Liver (tissue), 9 donors: ENCODE data around the gene COG7. TPM values are rescaled to one million over a fixed set of nuclear protein-coding genes. Genes with fewer than 3 reads are reported as not detected.

Experiments used
- DNase-seq: peaks from one replicate; pipeline ENCODE4 v3.0.0-alpha.2; 2017; ENCODE audit warnings: low spot score
- H3K27ac ChIP-seq, 2 donors: one replicate each; pipeline ENCODE4 v1.7.0; 2013; ENCODE audit warnings: inconsistent platforms in 2 of 2, low read length in 2 of 2, control low read depth in 1 of 2, low read depth in 1 of 2, mild to moderate bottlenecking in 1 of 2
- H3K27me3 ChIP-seq, 4 donors: one replicate each; pipeline versions ENCODE4 v1.6.1 to v1.7.0; 2013; ENCODE audit warnings: low read length in 3 of 4, inconsistent platforms in 1 of 4, mild to moderate bottlenecking in 1 of 4, moderate library complexity in 1 of 4; ENCODE audit not compliant: control insufficient read depth in 4 of 4, insufficient read depth in 4 of 4
- H3K36me3 ChIP-seq, 4 donors: one replicate each; pipeline versions ENCODE4 v1.6.1 to v1.7.0; 2013; ENCODE audit warnings: low read length in 3 of 4, mild to moderate bottlenecking in 3 of 4, low read depth in 1 of 4, moderate library complexity in 1 of 4; ENCODE audit not compliant: control insufficient read depth in 4 of 4, insufficient read depth in 3 of 4
- H3K4me1 ChIP-seq, 4 donors: one replicate each; pipeline versions ENCODE4 v1.6.1 to v1.7.0; 2013; ENCODE audit warnings: low read length in 3 of 4, mild to moderate bottlenecking in 3 of 4, moderate library complexity in 1 of 4; ENCODE audit not compliant: control insufficient read depth in 4 of 4, insufficient read depth in 4 of 4
- H3K4me3 ChIP-seq, 3 donors: one replicate each; pipeline versions ENCODE4 v1.6.1 to v1.7.0; 2013; ENCODE audit warnings: low read length in 3 of 3, control low read depth in 1 of 3, low read depth in 1 of 3, mild to moderate bottlenecking in 1 of 3
- H3K9ac ChIP-seq, 2 donors: one replicate each; pipeline ENCODE4 v1.7.0; 2013; ENCODE audit warnings: low read length in 2 of 2, mild to moderate bottlenecking in 2 of 2, moderate library complexity in 2 of 2, control low read depth in 1 of 2, low read depth in 1 of 2
- H3K9me3 ChIP-seq, 4 donors: one replicate each; pipeline versions ENCODE4 v1.6.1 to v1.7.0; 2013; ENCODE audit warnings: low read length in 3 of 4; ENCODE audit not compliant: control insufficient read depth in 4 of 4
- EGR1 ChIP-seq, 2 donors: IDR thresholded peaks; 2 replicates each; pipeline ENCODE4 v1.6.1; 2016 to 2018; ENCODE audit warnings: antibody characterized with exemption in 2 of 2, low read depth in 2 of 2
- FOXA1 ChIP-seq: IDR thresholded peaks from 2 replicates; pipeline ENCODE4 v1.6.1; 2016; ENCODE audit warnings: antibody characterized with exemption
- FOXA2 ChIP-seq: IDR thresholded peaks from 2 replicates; pipeline ENCODE4 v1.6.1; 2016; ENCODE audit warnings: antibody characterized with exemption
- GABPA ChIP-seq, 2 donors: IDR thresholded peaks in 1 of 2; conservative IDR thresholded peaks in 1 of 2; 2 replicates each; pipeline ENCODE4 v1.6.1; 2016; ENCODE audit warnings: antibody characterized with exemption in 2 of 2, mild to moderate bottlenecking in 1 of 2, moderate library complexity in 1 of 2
- HNF4A ChIP-seq, 2 donors: conservative IDR thresholded peaks; 2 replicates each; pipeline ENCODE4 v1.6.1; 2016; ENCODE audit warnings: antibody characterized with exemption in 2 of 2, mild to moderate bottlenecking in 2 of 2
- HNF4G ChIP-seq: IDR thresholded peaks from 2 replicates; pipeline ENCODE4 v1.6.1; 2016; ENCODE audit warnings: antibody characterized with exemption
- JUND ChIP-seq, 2 donors: IDR thresholded peaks; 2 replicates each; pipeline ENCODE4 v1.6.1; 2016; ENCODE audit warnings: antibody characterized with exemption in 2 of 2
- NR2F2 ChIP-seq: IDR thresholded peaks from 2 replicates; pipeline ENCODE4 v1.6.1; 2016; ENCODE audit warnings: antibody characterized with exemption
- RAD21 ChIP-seq, 2 donors: IDR thresholded peaks; 2 replicates each; pipeline ENCODE4 v1.6.1; 2016; ENCODE audit warnings: antibody characterized with exemption in 2 of 2, mild to moderate bottlenecking in 2 of 2
- RXRA ChIP-seq, 2 donors: IDR thresholded peaks; 2 replicates each; pipeline ENCODE4 v1.6.1; 2017 to 2018; ENCODE audit warnings: antibody characterized with exemption in 2 of 2, mild to moderate bottlenecking in 1 of 2
- SP1 ChIP-seq: IDR thresholded peaks from 2 replicates; pipeline ENCODE4 v1.6.1; 2018; ENCODE audit warnings: antibody characterized with exemption, mild to moderate bottlenecking
- TAF1 ChIP-seq: conservative IDR thresholded peaks from 2 replicates; pipeline ENCODE4 v1.6.1; 2016; ENCODE audit warnings: antibody characterized with exemption, mild to moderate bottlenecking
- YY1 ChIP-seq: IDR thresholded peaks from 2 replicates; pipeline ENCODE4 v1.6.1; 2016; ENCODE audit warnings: antibody characterized with exemption, mild to moderate bottlenecking
- WGBS: extraction: QIAGEN DNeasy Blood & Tissue Kit; methylation state at CpG from one replicate; pipeline ENCODE4 v1.1.7; 2013; 5-methylcytosine and 5-hydroxymethylcytosine counted together
- polyA plus RNA-seq, 2 donors: library from polyadenylated mRNA; stranded (reverse) in 1 of 2; unstranded in 1 of 2; fragments of 200-250 nt in 1 of 2; fragments of >200 nt in 1 of 2; fragmentation: Nextera tagmentation in 1 of 2; extraction: Ambion mirVana in 1 of 2; gene quantifications; one replicate each; pipeline versions ENCODE4 v1.2.1 to v1.2.3, GENCODE V29; 2013 to 2015
- total RNA-seq, 2 donors: library from RNA; depleted of rRNA; stranded (reverse); fragments of >200 nt; gene quantifications; one replicate each; pipeline ENCODE4 v1.2.3, GENCODE V29; 2014
- TF ChIP-seq, protein P1 (sequence below): IDR thresholded peaks from 2 replicates; pipeline ENCODE4 v1.6.1; 2016; ENCODE audit warnings: antibody characterized with exemption
- TF ChIP-seq, protein P2 (sequence below): IDR thresholded peaks from 2 replicates; pipeline ENCODE4 v1.6.1; 2016; ENCODE audit warnings: antibody characterized with exemption
- TF ChIP-seq, protein P3 (sequence below): IDR thresholded peaks from 2 replicates; pipeline ENCODE4 v1.6.1; 2016; ENCODE audit warnings: antibody characterized with exemption, mild to moderate bottlenecking
- TF ChIP-seq, protein P4 (sequence below): IDR thresholded peaks from 2 replicates; pipeline ENCODE4 v1.6.1; 2016; ENCODE audit warnings: antibody characterized with exemption
- TF ChIP-seq, protein P5 (sequence below): fragments of 150-350 bp; IDR thresholded peaks from 2 replicates; pipeline ENCODE4 v1.5.1; 2017; ENCODE audit warnings: improper control_type of control experiment, low read depth, low read length; ENCODE audit not compliant: missing input control
- donor health status: healthy.
- donor health status: healthy.
- donor health status: healthy.
- donor health status: healthy.
- donor health status: healthy.

Gene COG7
- total and polyA plus RNA-seq, 4 donors = 5.1 to 11.4 (median 6.6) TPM

DNA sequence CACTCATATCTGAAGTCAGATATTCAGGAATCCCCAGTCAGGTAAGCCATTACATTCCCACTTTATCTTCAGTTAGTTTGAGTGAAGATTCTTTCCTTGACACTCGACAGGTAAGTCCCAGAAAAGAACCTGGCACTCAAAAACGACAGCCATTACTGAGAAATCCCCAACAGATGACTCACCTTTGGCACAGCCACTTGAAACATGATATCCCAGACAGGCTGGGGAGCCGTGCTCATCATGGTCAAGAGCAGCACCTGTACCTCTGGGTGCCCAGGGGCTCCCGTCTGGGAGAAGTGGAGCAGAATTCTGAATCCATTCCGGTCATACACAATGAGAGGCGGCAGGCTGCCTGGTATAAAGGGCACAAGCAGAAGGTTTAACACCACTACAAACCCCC, 16.8 kb upstream of the COG7 start:
- H3K4me3 ChIP-seq = no peak overlapping the region
- H3K27me3 ChIP-seq = no peaks in the 10 kb centered on the region
- TF ChIP-seq HNF4G = no peak
- TF ChIP-seq, protein P1, sequence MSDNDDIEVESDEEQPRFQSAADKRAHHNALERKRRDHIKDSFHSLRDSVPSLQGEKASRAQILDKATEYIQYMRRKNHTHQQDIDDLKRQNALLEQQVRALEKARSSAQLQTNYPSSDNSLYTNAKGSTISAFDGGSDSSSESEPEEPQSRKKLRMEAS = no peak
- TF ChIP-seq TAF1 = no peak
- no peak for TF ChIP-seq FOXA2
- TF ChIP-seq RAD21 (IDR thresholded peaks at IDR 0.05) = no peak
- TF ChIP-seq HNF4A (conservative IDR thresholded peaks at IDR 0.05) = no peak
- TF ChIP-seq, protein P2, sequence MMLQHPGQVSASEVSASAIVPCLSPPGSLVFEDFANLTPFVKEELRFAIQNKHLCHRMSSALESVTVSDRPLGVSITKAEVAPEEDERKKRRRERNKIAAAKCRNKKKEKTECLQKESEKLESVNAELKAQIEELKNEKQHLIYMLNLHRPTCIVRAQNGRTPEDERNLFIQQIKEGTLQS = no peak
- TF ChIP-seq RXRA (IDR thresholded peaks at IDR 0.05) = no peak
- TF ChIP-seq NR2F2 = no peak
- TF ChIP-seq FOXA1 = no peak
- no peak for TF ChIP-seq YY1
- no peak overlapping the region for H3K9ac ChIP-seq
- H3K4me1 ChIP-seq = no peaks in the 10 kb centered on the region
- WGBS = 78% methylated on average over 6 of the region's 6 CpGs
- no peak for DNase-seq
- peaks cover 4 to 58% (median 41%) of the 10 kb centered on the region in 4 donors for H3K36me3 ChIP-seq
- H3K27ac ChIP-seq = no peak overlapping the region
- H3K9me3 ChIP-seq = no peaks in the 10 kb centered on the region

DNA sequence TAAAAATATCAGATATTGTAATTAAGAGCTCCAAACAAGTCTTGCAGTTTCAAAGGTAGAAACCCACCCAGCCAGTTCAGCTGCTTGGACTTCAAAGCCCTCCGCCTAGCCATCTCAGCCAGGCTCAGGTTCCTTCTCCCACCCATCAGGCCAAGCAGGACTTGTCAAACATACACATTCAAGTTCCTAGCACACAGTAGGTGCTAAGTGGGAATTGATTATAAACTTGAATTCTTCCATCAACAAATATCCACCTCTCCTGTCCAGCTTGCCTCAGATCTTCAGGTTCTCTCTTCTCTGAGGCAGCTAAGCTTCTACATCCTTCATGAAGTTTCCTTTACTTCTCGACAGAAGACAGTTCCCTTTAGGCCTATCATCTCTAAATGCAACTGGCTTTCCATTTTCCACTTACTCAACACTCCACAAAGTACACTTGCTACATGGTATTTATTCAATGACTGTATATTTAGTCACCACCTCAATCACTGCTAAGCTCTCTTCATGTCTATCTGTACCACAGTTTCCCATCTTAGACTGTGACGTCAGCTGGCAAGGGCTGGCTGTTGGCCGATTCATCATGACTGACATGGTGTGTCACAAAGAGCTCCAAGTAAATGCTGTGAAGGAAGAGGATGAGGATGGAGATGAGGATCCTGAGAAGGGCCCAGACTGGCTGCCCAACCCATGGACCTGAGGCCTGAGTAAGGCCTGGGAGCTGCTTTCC, 13.3 kb upstream of the COG7 start:
- no peak for DNase-seq
- Histone ChIP-seq H3K27ac (no peak overlapping the region), H3K4me3 (no peak overlapping the region), H3K9ac (no peak overlapping the region), H3K4me1 (peaks cover 0 to 3% (median 0%) of the 10 kb centered on the region in 4 donors), H3K9me3 (no peaks in the 10 kb centered on the region), H3K27me3 (no peaks in the 10 kb centered on the region), H3K36me3 (peaks cover 5 to 46% (median 35%) of the 10 kb centered on the region in 4 donors)
- 97% methylated on average over 4 of the region's 4 CpGs for WGBS
- TF ChIP-seq GABPA (IDR thresholded peaks at IDR 0.05 in 1 of 2, conservative IDR thresholded peaks at IDR 0.05 in 1 of 2) = no peak
- TF ChIP-seq HNF4G = no peak
- no peak for TF ChIP-seq YY1
- no peak for TF ChIP-seq FOXA2
- TF ChIP-seq, protein P3, sequence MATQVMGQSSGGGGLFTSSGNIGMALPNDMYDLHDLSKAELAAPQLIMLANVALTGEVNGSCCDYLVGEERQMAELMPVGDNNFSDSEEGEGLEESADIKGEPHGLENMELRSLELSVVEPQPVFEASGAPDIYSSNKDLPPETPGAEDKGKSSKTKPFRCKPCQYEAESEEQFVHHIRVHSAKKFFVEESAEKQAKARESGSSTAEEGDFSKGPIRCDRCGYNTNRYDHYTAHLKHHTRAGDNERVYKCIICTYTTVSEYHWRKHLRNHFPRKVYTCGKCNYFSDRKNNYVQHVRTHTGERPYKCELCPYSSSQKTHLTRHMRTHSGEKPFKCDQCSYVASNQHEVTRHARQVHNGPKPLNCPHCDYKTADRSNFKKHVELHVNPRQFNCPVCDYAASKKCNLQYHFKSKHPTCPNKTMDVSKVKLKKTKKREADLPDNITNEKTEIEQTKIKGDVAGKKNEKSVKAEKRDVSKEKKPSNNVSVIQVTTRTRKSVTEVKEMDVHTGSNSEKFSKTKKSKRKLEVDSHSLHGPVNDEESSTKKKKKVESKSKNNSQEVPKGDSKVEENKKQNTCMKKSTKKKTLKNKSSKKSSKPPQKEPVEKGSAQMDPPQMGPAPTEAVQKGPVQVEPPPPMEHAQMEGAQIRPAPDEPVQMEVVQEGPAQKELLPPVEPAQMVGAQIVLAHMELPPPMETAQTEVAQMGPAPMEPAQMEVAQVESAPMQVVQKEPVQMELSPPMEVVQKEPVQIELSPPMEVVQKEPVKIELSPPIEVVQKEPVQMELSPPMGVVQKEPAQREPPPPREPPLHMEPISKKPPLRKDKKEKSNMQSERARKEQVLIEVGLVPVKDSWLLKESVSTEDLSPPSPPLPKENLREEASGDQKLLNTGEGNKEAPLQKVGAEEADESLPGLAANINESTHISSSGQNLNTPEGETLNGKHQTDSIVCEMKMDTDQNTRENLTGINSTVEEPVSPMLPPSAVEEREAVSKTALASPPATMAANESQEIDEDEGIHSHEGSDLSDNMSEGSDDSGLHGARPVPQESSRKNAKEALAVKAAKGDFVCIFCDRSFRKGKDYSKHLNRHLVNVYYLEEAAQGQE = no peak
- no peak for TF ChIP-seq EGR1 (IDR thresholded peaks at IDR 0.05; ENCODE audit: low read depth in 2 of 2)
- no peak for TF ChIP-seq HNF4A (conservative IDR thresholded peaks at IDR 0.05)
- no peak for TF ChIP-seq FOXA1
- no peak for TF ChIP-seq JUND (IDR thresholded peaks at IDR 0.05)
- TF ChIP-seq SP1 = no peak
- TF ChIP-seq, protein P4, sequence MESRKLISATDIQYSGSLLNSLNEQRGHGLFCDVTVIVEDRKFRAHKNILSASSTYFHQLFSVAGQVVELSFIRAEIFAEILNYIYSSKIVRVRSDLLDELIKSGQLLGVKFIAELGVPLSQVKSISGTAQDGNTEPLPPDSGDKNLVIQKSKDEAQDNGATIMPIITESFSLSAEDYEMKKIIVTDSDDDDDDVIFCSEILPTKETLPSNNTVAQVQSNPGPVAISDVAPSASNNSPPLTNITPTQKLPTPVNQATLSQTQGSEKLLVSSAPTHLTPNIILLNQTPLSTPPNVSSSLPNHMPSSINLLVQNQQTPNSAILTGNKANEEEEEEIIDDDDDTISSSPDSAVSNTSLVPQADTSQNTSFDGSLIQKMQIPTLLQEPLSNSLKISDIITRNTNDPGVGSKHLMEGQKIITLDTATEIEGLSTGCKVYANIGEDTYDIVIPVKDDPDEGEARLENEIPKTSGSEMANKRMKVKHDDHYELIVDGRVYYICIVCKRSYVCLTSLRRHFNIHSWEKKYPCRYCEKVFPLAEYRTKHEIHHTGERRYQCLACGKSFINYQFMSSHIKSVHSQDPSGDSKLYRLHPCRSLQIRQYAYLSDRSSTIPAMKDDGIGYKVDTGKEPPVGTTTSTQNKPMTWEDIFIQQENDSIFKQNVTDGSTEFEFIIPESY = no peak
- TF ChIP-seq, protein P2 = no peak
- no peak for TF ChIP-seq RAD21 (IDR thresholded peaks at IDR 0.05)
- no peak for TF ChIP-seq RXRA (IDR thresholded peaks at IDR 0.05)
- TF ChIP-seq, protein P5, sequence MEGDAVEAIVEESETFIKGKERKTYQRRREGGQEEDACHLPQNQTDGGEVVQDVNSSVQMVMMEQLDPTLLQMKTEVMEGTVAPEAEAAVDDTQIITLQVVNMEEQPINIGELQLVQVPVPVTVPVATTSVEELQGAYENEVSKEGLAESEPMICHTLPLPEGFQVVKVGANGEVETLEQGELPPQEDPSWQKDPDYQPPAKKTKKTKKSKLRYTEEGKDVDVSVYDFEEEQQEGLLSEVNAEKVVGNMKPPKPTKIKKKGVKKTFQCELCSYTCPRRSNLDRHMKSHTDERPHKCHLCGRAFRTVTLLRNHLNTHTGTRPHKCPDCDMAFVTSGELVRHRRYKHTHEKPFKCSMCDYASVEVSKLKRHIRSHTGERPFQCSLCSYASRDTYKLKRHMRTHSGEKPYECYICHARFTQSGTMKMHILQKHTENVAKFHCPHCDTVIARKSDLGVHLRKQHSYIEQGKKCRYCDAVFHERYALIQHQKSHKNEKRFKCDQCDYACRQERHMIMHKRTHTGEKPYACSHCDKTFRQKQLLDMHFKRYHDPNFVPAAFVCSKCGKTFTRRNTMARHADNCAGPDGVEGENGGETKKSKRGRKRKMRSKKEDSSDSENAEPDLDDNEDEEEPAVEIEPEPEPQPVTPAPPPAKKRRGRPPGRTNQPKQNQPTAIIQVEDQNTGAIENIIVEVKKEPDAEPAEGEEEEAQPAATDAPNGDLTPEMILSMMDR = no peak
- no peak for TF ChIP-seq NR2F2
- TF ChIP-seq, protein P1 = no peak
- no peak for TF ChIP-seq TAF1
